Vagina (tissue), 2 donors: ENCODE data around the gene CXCR4. TPM values are rescaled to one million over a fixed set of nuclear protein-coding genes. Genes with fewer than 3 reads are reported as not detected.

Source experiments
- DNase-seq, 2 donors: peaks; one replicate each; pipeline ENCODE4 v3.0.0-alpha.2; 2017; ENCODE audit errors: extremely low spot score in 2 of 2
- H3K27ac ChIP-seq: fragments of 200-600 bp; sonication (generic); one replicate; pipeline ENCODE4 v1.5.1; 2019
- H3K27me3 ChIP-seq: fragments of 200-600 bp; sonication (generic); one replicate; pipeline ENCODE4 v1.5.1; 2019
- H3K36me3 ChIP-seq, 2 donors: fragments of 200-600 bp; sonication (generic); one replicate each; pipeline ENCODE4 v1.5.1; 2017 to 2019
- H3K4me1 ChIP-seq: fragments of 200-600 bp; sonication (generic); one replicate; pipeline ENCODE4 v1.5.1; 2019
- H3K4me3 ChIP-seq, 2 donors: fragments of 200-600 bp; sonication (generic); 1 replicate in 1 of 2; 2 replicates in 1 of 2; pipeline ENCODE4 v1.5.1; 2016 to 2019
- H3K9me3 ChIP-seq: fragments of 200-600 bp; sonication (generic); one replicate; pipeline ENCODE4 v1.5.1; 2019
- CTCF ChIP-seq, 3 experiments: fragments of 450-650 bp in 2 of 3; fragments of 200-600 bp in 1 of 3; sonication (generic) in 1 of 3; IDR thresholded peaks; one replicate each; pipeline ENCODE4 v1.5.1; 2017 to 2019; ENCODE audit warnings: antibody characterized with exemption in 3 of 3, mild to moderate bottlenecking in 2 of 3, moderate library complexity in 2 of 3
- POLR2A ChIP-seq, 2 donors: fragments of 450-650 bp; IDR thresholded peaks; one replicate each; pipeline ENCODE4 v1.6.1; 2017; ENCODE audit warnings: antibody characterized with exemption in 2 of 2, mild to moderate bottlenecking in 2 of 2, moderate library complexity in 2 of 2
- POLR2AphosphoS5 ChIP-seq, 2 donors: sonication (generic); formaldehyde crosslinking; IDR thresholded peaks; one replicate each; pipeline ENCODE4 v1.9.0; 2017; ENCODE audit warnings: antibody characterized with exemption in 2 of 2, mild to moderate bottlenecking in 2 of 2, low read depth in 1 of 2; ENCODE audit not compliant: insufficient read depth in 1 of 2
- intact Hi-C: fragments of 100-400 bp; cut with DNase I; formaldehyde crosslinking; loops from one replicate; pipeline ENCODE4 v1.15.1; 2023
- total RNA-seq: library from RNA; depleted of rRNA; stranded (reverse); fragments of >200 nt; gene quantifications from one replicate; pipeline ENCODE4 v1.2.3, GENCODE V29; 2016

Gene CXCR4
- total RNA-seq, 1 donor from 2014 or later, result 39.5 TPM

GRCh38 chr2:136116151-136116812, 1.7 kb downstream of the CXCR4 start:
- peaks cover 33% of the 10 kb centered on the region for H3K4me1 ChIP-seq

GRCh38 chr2:136115183-136115761, 2.7 kb downstream of the CXCR4 start:
- intact Hi-C loops, result no loop called here
- Histone ChIP-seq H3K27me3 (no peaks in the 10 kb centered on the region), H3K4me3 (peak overlapping the region in 1 of 2 donors; percentile 41), H3K36me3 (no peaks in the 10 kb centered on the region), H3K27ac (no peak overlapping the region), H3K4me1 (peaks cover 33% of the 10 kb centered on the region), H3K9me3 (no peaks in the 10 kb centered on the region)
- DNase-seq, result no peak
- TF ChIP-seq POLR2A (IDR thresholded peaks at IDR 0.05) (no peak), POLR2AphosphoS5 (IDR thresholded peaks at IDR 0.05; ENCODE audit: insufficient read depth in 1 of 2, low read depth in 1 of 2) (peak in 1 of 2 donors; percentile 59)

More at GRCh38 chr2:136116151-136116812, 1.7 kb downstream of the CXCR4 start:
- TF ChIP-seq POLR2A (IDR thresholded peaks at IDR 0.05) (no peak), POLR2AphosphoS5 (IDR thresholded peaks at IDR 0.05; ENCODE audit: insufficient read depth in 1 of 2, low read depth in 1 of 2) (no peak)
- H3K36me3 ChIP-seq, result no peaks in the 10 kb centered on the region
- intact Hi-C loops, result no loop called here
- DNase-seq, result no peak
- H3K27ac ChIP-seq, result peak overlapping the region; percentile 55
- peak overlapping the region; percentile 41 to 47 for H3K4me3 ChIP-seq
- no peaks in the 10 kb centered on the region for H3K27me3 ChIP-seq
- H3K9me3 ChIP-seq, result no peaks in the 10 kb centered on the region

GRCh38 chr2:136114382-136114781, 3.6 kb downstream of the CXCR4 start:
- DNase-seq, result no peak
- H3K27ac ChIP-seq, result no peak overlapping the region
- peaks cover 29% of the 10 kb centered on the region for H3K4me1 ChIP-seq
- intact Hi-C loops, result no loop called here
- no peaks in the 10 kb centered on the region for H3K27me3 ChIP-seq
- no peaks in the 10 kb centered on the region for H3K36me3 ChIP-seq
- no peaks in the 10 kb centered on the region for H3K9me3 ChIP-seq
- TF ChIP-seq POLR2A (IDR thresholded peaks at IDR 0.05), result no peak
- no peak for TF ChIP-seq CTCF (IDR thresholded peaks at IDR 0.05)
- no peak for TF ChIP-seq POLR2AphosphoS5 (IDR thresholded peaks at IDR 0.05; ENCODE audit: insufficient read depth in 1 of 2, low read depth in 1 of 2)
- H3K4me3 ChIP-seq, result no peak overlapping the region

GRCh38 chr2:136113209-136113971, 4.6 kb downstream of the CXCR4 start:
- no peaks in the 10 kb centered on the region for H3K27me3 ChIP-seq

GRCh38 chr2:136112317-136113208, 5.4 kb downstream of the CXCR4 start:
- Histone ChIP-seq H3K4me1 (peaks cover 11% of the 10 kb centered on the region), H3K36me3 (no peaks in the 10 kb centered on the region), H3K9me3 (no peaks in the 10 kb centered on the region), H3K27ac (no peak overlapping the region), H3K4me3 (no peak overlapping the region), H3K27me3 (no peaks in the 10 kb centered on the region)
- no peak for DNase-seq
- TF ChIP-seq POLR2A (IDR thresholded peaks at IDR 0.05) (no peak), CTCF (IDR thresholded peaks at IDR 0.05) (no peak), POLR2AphosphoS5 (IDR thresholded peaks at IDR 0.05; ENCODE audit: insufficient read depth in 1 of 2, low read depth in 1 of 2) (no peak)
- intact Hi-C loops, result no loop called here

More at GRCh38 chr2:136113209-136113971, 4.6 kb downstream of the CXCR4 start:
- Histone ChIP-seq H3K27ac (no peak overlapping the region), H3K4me3 (no peak overlapping the region), H3K4me1 (peaks cover 19% of the 10 kb centered on the region), H3K36me3 (no peaks in the 10 kb centered on the region), H3K9me3 (no peaks in the 10 kb centered on the region)
- no peak for DNase-seq
- TF ChIP-seq CTCF (IDR thresholded peaks at IDR 0.05), result no peak
- intact Hi-C loops, result no loop called here
